HG03520 (cell line): ENCODE measurements around the gene ZFAND2B.
"Not testable (repeated sequence)": the region's sequence is repeated elsewhere in the genome, so short reads cannot be mapped to it uniquely, and the experiment has no call there.

ENCODE experiments used
- ATAC-seq: cut with Tn5 transposase; IDR thresholded peaks from one replicate; pipeline ENCODE4 v1.9.1; 2021; ENCODE audit warnings: mild to moderate bottlenecking, moderate library complexity; ENCODE audit not compliant: unreplicated experiment

Gene ZFAND2B

DNA sequence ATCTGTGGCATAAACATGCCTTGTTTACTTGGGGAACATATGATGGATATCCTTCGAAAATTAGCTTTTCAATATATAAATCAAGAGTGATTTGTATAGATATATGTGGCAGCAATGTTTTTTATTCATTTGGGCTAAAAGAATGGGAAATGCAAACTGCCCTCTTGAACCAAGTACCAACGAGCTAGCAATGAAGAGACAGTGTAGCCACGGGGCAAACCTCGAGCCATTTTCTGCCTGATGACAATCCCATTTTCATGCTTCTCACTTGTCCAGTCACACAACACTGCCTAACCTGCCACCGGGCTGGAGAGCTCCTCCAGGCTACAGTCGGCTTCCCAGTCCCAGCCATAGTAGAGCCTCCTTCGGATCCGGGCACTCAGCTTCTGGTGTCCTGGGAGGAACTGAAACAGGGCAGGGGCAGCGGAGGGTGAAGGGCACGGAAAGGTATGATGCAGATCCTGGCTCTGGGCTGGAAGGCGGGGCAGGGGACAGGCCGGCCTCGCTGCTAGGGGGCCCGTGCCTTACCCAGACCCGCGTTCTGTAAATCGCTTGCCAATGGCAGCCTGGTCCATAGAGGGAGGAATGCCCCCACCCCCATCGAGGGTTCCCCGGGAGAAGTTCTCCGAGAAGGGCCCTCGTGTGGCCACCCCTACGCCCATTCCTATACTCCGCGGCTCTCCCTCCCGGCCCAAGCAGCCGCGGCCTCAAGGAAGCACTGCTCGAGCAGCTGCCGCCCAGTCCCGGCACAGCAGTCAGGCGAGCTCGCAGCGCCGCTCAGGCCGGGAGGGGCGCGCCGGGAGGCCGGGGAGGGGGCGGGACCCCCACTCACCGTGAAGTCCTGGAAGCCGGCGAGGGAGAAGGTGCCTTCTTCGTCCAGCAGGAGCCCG, 30.4 kb upstream of the ZFAND2B start:
- ATAC-seq, result peak; percentile 11

DNA sequence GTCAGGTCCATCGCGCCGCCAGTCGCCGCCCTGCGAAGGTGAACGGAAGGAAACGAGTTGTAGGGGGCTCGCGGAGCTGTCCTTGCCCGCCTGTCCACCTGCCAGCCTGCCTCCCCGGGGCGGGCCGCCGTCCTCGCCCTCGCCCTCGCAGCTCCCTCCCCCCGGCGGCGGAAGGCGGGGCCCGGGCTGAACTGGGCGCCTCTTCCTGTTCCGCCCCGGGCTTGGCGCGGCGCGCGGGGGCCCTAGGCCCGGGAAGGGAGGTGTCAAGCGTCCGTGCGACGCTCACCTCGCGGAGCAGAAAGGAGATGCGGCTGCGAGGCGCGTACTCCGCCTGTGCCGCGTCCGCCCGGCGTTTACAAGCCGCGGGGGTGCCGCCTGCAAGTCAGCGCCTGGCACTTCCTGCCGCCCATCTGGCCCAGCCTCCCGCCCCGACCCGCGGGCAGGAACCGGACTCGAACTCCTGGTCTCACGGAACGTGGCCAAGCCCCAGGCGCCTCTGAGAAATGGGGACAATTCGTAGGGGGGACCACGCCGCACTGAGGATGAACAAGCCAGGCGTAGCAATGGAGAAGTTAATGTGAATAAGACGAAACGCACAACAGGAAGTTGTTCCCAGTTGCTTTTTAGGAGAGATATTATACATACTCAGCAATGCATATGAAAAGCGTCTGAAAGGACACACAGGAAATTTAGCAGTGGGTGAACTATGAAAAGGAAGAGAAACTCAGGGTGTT, 29.6 kb upstream of the ZFAND2B start, which contains the start of gene CNPPD1:
CNPPD1 (minus strand) TSS at position 108 of the 734 bp plus-strand sequence; CDS start at position 11, 97 bp downstream.
- peak; percentile 61 for ATAC-seq

DNA sequence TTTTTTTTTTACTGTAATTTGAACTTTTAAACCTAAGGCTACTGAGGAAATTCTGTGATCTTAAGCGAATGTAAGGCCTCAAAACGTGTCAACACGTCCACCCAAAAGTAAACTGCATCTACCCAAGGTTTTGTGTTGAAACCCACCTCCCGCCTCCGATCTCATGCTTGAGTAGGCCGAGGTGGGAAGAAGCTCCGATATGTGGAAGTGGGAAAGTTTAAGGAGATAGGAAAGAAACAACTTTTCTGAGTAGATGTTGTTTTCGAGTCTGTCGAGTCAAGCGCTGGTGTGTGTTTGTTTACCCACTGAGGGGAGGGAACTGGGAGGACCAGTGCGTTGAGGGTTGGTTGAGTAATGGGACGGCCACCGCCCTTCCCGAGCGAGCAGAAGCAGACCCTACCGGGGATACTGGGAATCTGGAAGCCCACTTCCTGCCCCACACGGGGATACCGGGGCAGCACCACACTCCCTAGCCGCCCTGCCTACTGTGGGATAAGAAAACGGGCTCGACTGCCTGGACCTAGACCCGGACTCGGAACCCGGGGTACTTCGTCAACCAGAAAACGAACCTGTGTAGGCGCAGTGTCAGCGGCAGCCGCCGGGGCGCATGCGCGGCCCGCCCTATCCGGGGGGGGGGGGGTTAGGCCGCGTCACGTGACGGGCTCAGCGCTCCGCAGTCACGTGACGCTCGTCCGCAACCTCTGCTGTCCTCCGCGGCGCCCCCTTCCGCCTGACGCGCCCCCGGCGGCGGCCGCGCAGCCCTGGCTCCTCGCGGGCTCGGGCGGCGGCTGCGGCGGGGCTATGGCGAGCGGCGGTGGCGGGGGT, 28.8 kb upstream of the ZFAND2B start, which contains the start of gene RETREG2:
RETREG2 (plus strand) TSS at position 724 of the 825 bp plus-strand sequence; CDS start at position 802, 78 bp downstream.
- peak; percentile 39 for ATAC-seq

DNA sequence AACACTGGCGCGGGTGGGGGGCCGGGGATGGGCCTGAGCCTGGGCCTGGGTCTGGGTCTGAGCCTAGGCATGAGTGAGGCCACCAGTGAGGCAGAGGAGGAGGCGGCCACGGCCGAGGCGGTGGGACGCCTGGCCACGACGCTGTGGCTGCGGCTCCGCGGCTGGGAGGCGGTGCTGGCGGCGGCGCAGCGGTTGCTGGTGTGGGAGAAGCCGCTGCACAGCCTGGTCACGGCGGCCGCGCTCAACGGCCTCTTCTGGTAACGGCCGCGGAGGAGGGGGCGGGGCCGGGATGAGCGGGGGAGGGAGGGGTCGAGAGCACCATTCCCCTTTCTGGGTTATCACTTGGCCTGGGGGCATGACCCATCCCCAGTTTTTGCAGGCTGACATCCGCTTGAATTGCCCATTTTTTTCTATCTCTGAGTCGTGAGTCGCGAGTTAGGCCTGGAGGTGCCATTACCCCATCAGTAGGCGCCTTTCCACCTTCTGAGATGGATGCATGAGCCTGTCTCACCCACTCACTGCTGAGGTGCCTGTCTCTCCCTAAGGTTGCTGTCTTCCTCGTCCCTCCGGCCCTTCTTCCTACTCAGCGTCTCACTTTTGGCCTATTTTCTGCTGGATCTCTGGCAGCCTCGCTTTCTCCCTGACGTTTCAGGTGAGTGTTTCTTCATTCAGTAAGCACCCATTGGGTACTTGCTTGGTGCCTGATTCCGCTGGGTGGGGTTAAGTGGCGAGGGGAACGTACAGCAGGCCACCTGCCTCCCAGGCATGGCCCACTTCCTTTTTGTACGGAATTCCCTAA, 28.0 kb upstream of the ZFAND2B start:
- peak; percentile 14 for ATAC-seq

DNA sequence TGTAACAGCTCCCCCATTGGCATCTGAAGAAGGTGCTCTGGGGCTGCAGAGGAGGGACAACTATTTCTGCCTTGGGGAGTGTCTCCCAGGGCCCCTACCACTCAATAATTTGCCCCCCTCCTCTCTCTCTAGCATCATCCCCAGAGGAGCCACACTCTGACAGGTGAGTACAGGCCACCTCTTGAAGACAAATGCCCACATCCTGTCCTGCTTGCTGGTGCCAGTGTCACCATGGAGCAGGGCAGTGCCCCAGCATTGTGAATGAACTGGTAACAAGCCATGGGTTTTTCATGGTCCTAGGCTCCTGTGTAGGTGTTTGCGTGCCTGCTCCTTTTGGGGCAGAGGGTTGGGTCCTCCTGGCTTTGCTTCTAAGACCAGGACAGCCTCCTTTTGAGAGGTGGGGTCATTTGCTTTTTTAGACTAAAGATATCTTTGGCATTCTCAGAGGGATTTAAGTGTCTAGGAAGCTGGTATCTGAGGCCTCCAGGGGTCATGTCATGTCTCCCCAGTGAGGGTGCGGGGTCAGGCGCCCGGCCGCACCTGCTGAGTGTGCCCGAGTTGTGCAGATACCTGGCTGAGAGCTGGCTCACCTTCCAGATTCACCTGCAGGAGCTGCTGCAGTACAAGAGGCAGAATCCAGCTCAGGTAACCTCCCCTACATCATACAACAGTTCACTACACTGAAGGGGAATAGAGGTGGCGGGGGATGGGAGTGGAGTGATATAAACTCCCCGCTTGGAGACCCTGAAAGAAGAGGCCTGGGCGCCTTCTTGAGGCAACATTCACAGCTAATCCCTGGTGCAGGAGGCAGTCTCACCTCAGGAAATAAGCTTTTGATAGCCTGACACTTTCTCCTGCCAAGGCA, 26.7 kb upstream of the ZFAND2B start:
- no peak for ATAC-seq

DNA sequence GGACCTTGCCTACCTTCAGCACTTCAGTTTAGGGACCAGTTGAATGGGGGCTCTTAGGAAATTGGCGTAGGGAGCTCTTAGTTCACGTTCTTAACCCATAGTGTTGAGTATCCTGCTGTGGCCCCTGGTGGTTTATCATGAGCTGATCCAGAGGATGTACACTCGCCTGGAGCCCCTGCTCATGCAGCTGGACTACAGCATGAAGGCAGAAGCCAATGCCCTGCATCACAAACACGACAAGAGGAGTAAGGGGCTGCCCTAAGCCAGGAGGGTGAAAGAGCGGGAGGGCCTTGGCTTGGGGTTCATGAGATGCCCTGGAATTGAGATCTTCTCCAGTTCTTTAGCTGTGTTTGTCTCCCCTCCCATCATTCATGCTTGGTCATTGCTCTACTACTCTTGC, 25.6 kb upstream of the ZFAND2B start:
- ATAC-seq, result no peak

DNA sequence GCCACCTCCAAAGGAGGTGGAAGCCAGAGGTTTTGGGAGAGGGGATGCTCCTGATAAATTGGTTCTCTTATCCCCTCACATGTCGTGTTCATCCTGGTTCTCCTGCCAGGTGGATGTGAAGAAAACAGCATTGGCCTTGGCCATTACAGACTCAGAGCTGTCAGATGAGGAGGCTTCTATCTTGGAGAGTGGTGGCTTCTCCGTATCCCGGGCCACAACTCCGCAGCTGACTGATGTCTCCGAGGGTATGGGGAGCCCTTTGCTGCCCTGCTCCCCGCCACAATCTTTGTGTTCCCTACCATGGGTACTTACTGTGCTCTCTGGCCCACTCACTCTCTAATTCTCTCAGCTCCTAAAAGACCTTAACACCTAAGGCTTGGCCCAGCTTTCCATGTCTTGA, 25.1 kb upstream of the ZFAND2B start:
- no peak for ATAC-seq

DNA sequence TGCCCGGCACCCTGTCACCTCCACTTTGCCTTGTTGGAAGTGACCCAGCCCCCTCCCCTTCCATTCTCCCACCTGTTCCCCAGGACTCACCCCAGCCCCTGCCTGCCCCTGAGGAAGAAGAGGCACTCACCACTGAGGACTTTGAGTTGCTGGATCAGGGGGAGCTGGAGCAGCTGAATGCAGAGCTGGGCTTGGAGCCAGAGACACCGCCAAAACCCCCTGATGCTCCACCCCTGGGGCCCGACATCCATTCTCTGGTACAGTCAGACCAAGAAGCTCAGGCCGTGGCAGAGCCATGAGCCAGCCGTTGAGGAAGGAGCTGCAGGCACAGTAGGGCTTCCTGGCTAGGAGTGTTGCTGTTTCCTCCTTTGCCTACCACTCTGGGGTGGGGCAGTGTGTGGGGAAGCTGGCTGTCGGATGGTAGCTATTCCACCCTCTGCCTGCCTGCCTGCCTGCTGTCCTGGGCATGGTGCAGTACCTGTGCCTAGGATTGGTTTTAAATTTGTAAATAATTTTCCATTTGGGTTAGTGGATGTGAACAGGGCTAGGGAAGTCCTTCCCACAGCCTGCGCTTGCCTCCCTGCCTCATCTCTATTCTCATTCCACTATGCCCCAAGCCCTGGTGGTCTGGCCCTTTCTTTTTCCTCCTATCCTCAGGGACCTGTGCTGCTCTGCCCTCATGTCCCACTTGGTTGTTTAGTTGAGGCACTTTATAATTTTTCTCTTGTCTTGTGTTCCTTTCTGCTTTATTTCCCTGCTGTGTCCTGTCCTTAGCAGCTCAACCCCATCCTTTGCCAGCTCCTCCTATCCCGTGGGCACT, 24.0 kb upstream of the ZFAND2B start:
- ATAC-seq, result no peak

DNA sequence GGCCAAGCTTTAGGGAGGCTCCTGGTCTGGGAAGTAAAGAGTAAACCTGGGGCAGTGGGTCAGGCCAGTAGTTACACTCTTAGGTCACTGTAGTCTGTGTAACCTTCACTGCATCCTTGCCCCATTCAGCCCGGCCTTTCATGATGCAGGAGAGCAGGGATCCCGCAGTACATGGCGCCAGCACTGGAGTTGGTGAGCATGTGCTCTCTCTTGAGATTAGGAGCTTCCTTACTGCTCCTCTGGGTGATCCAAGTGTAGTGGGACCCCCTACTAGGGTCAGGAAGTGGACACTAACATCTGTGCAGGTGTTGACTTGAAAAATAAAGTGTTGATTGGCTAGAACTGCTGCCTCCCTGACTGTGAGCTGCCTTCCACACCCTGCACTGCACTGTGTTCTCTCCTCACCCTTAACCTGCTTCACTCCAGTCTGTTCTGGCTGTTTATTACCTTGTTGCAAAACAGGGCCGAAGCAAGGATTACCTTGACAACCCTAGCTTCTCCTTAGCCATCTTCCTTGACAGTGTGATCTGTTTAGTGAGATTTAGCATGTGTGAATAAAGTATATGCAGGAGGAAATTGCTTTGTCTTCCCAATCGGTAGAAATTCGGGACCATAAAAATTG, 23.3 kb upstream of the ZFAND2B start:
- ATAC-seq, result no peak

DNA sequence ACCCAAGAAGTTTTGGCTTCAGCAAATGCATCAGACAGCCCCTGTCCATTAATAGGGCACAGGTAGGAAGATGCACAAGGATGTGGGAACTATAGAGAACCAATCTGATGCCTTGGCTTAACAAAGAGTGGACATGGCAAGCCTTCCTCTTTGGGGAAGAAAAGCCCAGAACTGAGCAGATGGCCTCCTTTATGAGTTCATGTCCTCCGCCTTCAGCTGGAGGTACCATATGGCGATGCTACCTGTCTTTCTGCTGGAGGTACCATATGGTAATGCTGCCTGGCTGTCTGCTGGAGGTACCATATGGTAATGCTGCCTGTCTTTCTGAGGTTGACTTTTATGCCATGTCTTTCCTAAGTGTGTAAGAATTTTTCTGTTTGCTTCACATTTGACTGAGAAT, 22.5 kb upstream of the ZFAND2B start:
- no peak for ATAC-seq

DNA sequence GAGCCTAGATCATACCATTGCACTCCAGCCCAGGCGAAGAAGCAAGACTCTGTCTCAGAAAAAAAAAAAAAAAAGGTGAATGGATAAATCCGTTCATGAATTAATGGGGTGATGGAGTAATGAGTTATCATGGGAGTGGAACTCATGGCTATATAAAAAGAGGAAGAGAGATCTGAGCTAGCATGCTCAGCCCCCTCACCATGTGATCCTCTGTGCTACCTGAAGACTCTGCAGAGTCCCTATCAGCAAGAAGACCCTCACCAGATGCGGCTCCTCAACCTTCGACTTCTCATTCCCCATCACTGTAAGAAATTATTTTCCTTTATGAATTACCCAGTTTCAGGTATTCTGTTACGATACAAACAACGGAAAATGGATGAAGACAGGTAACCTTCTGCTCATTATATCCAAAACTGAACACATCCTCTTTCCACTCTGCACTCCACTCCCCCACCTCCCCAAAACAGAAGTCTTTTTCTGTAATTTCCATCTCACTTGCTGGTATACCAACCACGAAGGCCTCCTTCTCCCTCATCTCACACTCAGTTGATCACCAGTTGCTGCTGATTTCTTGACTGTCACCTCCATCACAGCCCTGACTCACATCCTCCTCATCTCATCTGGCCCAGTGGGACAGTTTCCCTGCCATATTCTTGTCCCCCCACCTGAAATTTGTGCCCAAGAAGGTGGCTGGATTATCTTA, 19.7 kb upstream of the ZFAND2B start:
- no peak for ATAC-seq

DNA sequence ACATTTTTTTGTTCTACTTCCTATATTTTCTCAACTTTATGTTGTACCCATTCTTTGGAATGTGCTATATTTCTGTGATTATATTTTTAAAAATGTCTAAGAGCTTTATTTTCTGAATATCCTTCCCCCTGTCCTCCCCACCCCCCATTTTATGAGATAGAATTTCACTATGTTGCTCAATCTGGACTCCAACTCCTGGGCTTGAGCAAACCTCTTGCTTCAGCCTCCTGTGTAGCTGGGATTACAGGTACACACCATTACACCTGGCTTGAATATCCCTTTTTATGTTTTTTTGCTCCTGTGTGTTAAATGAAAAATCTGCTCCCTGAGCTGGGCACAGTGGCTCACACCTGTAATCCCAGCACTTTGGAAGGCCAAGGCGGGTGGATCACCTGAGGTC, 9.2 kb upstream of the ZFAND2B start:
- no peak for ATAC-seq

DNA sequence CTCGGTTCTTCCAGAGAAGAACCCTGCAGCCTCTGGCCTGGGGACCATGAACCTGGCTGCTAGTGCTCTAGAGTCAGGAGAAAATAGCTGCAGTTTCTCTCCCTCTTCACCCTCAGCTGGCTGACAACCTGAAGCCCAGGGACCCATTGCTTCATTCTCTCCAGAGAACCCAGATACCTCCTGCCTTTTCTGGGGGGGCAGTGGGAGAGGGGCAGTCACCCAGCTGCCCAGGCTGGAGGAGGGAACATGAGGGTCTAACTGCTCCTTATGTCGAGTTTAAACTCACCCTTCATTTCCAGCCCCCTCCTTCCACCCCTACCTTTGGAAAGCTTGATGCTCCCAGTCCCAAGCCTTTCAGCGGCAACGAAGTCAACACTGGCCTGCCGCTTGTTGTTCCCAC, 7.6 kb upstream of the ZFAND2B start:
- no peak for ATAC-seq

DNA sequence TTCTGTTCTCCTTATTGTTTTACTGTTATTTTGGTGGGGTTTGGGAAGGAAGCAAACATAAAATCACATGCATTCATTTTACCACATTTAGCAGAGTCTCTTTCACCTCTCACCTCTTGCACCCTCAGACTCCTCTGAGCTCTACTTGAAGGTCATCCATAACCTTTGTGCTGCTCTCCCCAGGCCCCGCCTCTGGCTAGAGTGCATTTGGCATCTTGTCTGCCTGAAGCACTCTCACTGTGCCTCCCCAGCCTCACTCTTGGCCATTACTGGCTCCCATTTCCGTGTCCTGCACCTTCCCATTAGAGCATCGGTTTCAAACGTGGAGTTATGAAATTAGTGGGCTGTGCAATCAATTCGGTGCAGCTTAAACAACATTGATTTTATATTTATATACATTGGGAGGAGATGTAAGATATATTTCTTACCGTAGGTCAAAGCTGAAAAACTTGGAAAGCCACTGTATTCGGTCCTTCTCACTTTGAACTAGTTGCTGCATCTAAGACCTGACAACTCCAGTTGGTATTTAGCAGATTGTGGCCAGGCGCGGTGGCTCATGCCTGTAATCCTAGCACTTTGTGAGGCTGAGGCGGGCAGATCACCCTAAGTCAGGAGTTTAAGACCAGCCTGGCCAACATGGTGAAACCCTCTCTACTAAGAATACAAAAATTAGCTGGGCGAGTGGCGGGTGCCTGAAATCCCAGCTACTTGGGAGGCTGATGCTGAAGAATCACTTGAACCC, 6.9 kb upstream of the ZFAND2B start:
- ATAC-seq, result no peak

DNA sequence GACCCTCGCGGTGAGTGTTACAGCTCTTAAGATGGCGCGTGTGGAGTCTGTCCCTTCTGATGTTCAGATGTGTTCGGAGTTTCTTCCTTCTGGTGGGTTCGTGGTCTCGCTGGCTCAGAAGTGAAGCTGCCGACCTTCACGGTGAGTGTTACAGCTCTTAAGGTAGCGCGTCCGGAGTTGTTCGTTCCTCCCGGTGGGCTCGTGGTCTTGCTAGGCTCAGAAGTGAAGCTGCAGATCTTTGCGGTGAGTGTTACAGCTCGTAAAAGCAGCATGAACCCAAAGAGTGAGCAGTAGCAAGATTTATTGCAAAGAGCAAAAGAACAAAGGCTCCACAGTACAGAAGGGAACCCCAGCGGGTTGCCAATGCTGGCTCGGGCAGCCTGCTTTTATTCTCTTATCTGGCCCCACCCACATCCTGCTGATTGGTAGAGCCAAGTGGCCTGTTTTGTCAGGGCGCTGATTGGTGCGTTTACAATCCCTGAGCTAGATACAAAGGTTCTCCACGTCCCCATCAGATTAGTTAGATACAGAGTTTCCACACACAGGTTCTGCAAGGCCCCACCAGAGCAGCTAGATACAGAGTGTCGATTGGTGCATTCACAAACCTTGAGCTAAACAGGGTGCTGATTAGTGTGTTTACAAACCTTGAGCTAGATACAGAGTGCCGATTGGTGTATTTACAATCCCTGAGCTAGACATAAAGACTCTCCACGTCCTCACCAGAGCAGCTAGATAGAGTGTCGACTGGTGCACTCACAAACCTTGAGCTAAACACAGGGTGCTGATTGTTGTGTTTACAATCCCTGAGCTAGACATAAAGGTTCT, 5.9 kb upstream of the ZFAND2B start:
- not testable (repeated sequence) for ATAC-seq

DNA sequence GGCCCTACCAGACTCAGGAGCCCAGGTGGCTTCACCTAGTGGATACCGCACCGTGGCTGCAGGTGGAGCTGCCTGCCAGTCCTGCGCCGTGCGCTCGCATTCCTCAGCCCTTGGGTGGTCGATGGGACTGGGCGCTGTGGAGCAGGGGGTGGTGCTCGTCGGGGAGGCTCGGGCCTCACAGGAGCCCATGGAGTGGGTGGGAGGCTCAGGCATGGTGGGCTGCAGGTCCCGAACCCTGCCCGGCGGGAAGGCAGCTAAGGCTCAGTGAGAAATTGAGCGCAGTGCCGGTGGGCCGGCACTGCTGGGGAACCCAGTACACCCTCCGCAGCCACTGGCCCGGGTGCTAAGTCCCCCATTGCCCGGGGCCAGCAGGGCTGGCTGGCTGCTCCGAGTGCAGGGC, 5.3 kb upstream of the ZFAND2B start:
- ATAC-seq, result not testable (repeated sequence)
